ENCODE measurements around the gene ZNF577.

ZNF577 gene

DNA sequence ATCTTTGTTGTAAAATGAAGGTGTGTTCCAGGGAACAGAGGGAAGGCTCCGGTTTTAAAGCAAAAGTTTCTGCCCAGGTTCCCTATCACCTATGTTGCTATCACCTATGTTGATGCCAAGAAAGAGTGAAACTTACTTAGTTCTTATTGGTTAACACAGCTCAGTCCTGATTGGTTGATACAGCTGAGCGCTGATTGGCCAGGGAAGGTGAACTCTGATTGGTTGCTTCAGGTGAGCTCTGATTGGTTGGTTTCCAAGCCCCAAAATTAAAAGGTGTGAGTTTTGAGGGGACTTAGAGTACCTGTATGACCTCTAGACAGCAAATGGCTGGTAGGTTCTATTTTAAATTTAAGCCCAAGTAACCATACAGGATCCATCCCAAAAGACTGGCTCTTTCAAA is 50.6 kb downstream of the ZNF577 start:
- TF ChIP-seq, protein P1, sequence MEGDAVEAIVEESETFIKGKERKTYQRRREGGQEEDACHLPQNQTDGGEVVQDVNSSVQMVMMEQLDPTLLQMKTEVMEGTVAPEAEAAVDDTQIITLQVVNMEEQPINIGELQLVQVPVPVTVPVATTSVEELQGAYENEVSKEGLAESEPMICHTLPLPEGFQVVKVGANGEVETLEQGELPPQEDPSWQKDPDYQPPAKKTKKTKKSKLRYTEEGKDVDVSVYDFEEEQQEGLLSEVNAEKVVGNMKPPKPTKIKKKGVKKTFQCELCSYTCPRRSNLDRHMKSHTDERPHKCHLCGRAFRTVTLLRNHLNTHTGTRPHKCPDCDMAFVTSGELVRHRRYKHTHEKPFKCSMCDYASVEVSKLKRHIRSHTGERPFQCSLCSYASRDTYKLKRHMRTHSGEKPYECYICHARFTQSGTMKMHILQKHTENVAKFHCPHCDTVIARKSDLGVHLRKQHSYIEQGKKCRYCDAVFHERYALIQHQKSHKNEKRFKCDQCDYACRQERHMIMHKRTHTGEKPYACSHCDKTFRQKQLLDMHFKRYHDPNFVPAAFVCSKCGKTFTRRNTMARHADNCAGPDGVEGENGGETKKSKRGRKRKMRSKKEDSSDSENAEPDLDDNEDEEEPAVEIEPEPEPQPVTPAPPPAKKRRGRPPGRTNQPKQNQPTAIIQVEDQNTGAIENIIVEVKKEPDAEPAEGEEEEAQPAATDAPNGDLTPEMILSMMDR (conservative IDR thresholded peaks at IDR 0.05), result no peak
- no peak for TF ChIP-seq ZFX (IDR thresholded peaks at IDR 0.05)
- H3K27ac ChIP-seq, result no peak overlapping the region

DNA sequence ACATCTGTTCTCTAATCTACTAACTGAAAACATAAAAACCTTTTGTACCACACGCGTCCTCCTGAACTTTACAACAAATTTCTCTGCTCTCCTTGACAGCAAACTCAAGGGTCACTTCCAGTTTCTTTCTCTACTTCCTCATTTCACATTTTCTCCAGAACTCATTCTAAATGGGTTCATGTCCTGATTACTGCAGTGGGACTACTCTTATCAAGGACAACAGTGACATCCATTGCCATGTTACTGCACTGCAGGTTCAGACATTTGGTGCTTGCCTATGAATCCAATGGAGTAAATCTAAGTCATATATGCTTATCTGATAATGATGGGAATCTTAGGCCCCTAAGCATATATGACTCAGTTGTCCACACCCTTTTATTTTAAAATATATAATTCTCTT is 57.5 kb downstream of the ZNF577 start:
- TF ChIP-seq, protein P1 (conservative IDR thresholded peaks at IDR 0.05), result no peak; the same call in 1 of the 2 replicates
- no peak for TF ChIP-seq ZFX (IDR thresholded peaks at IDR 0.05)
- H3K27ac ChIP-seq, result no peak overlapping the region

DNA sequence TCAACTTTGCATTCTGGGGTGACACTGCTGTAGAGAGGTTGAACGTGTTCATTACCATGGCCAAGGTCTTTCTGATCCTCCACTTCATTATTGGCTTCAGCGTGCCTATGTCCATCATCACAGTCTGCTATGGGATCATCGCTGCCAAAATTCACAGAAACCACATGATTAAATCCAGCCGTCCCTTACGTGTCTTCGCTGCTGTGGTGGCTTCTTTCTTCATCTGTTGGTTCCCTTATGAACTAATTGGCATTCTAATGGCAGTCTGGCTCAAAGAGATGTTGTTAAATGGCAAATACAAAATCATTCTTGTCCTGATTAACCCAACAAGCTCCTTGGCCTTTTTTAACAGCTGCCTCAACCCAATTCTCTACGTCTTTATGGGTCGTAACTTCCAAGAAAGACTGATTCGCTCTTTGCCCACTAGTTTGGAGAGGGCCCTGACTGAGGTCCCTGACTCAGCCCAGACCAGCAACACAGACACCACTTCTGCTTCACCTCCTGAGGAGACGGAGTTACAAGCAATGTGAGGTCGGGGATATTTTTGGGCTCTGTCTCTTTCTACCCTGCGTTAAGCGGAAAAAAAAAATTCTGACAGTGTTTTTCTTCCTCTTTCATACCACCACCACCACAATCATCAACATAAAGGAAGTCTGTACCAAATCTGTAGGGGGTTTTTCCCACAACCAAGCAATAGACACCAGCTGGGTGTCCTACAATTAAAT is 63.3 kb downstream of the ZNF577 start:
- H3K27ac ChIP-seq, result no peak overlapping the region
- TF ChIP-seq, protein P1 (conservative IDR thresholded peaks at IDR 0.05), result no peak
- TF ChIP-seq ZFX (IDR thresholded peaks at IDR 0.05), result no peak

DNA sequence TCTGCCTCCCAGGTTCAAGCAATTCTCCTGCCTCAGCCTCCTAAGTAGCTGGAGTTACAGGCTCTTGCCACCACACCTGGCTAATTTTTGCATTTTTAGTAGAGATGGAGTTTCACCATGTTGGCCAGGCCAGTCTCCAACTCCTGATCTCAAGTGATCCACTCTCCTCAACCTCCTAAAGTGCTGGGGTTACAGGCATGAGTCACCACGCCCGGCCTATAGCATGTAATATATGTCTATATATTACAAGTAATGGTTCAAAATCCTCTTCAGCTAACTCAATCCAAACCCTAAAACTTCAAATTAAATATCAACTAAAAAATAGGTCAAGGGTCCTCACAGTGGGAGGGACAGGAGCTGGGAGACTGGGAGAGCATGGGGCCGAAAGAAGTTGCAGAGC is 64.8 kb downstream of the ZNF577 start:
- H3K27ac ChIP-seq, result no peak overlapping the region
- TF ChIP-seq, protein P1 (conservative IDR thresholded peaks at IDR 0.05), result no peak
- TF ChIP-seq ZFX (IDR thresholded peaks at IDR 0.05), result no peak

DNA sequence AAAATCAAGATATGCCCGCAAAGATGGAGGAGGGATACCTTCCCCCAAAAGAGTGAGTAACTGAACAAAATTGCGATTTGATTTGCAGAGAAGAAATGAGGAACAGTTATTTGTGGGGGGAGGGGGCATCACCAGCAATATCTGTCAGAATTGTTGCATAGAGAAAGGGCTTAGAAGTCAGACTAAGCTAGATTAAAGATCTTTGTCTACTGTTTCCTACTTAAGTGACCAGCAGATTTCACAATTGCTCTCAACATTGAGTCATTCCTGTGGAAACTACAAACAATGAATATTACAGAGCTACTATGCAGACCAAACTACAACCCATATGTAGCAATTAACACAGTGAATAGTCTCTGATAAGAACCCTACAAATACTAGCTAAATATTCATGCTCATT is 65.4 kb downstream of the ZNF577 start:
- H3K27ac ChIP-seq, result no peak overlapping the region
- no peak for TF ChIP-seq ZFX (IDR thresholded peaks at IDR 0.05)
- TF ChIP-seq, protein P1 (conservative IDR thresholded peaks at IDR 0.05), result no peak

DNA sequence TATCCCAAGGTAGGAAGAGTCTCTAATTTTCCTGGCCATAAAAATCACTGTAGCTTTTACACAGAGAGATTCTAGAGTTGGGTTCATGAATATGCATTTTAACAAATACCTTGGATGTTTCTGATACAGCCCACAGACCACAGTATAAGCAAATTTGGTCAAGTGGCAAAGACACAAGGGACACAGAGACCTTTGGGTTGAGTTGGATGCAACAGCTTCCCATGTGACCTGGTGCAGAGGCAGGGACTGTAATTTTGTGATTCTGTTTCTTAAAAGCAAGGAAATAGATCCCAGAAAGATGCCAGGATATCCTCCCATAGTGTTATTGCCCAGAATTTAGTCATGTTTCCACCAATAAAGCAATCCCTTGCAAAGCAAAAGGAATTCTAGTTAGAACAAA is 65.8 kb downstream of the ZNF577 start:
- no peak for TF ChIP-seq ZFX (IDR thresholded peaks at IDR 0.05)
- TF ChIP-seq, protein P1 (conservative IDR thresholded peaks at IDR 0.05), result no peak
- no peak overlapping the region for H3K27ac ChIP-seq

DNA sequence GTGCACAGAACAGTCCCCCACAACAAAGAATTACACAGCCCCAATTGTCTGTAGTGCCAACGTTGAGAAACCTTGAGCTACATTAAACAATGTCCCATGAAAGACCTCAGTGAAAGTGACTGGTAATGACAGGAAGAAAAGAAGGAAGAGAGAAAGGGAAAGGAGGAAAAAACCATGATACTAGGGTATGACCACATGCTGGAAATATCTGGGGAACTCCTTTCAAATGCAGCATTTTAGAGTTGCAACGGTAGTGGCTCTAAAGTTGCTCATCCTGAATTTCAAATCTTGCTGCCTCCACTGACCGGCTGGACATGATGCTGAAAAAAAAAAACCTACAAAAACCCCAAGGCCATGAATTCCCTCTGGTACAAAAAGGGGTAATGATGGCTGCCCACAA is 66.3 kb downstream of the ZNF577 start:
- no peak overlapping the region for H3K27ac ChIP-seq
- TF ChIP-seq ZFX (IDR thresholded peaks at IDR 0.05), result no peak
- TF ChIP-seq, protein P1 (conservative IDR thresholded peaks at IDR 0.05), result no peak
